ENCODE data around the gene SEMA3A.

Gene SEMA3A

GRCh38 chr7:84106291-84106690 is 88.3 kb downstream of the SEMA3A start:
- H3K4me3 ChIP-seq (ENCODE audit: low read depth, low read length) = no peak overlapping the region
- no peak for TF ChIP-seq CTCF (IDR thresholded peaks at IDR 0.05; ENCODE audit: low read depth, low read length)

DNA sequence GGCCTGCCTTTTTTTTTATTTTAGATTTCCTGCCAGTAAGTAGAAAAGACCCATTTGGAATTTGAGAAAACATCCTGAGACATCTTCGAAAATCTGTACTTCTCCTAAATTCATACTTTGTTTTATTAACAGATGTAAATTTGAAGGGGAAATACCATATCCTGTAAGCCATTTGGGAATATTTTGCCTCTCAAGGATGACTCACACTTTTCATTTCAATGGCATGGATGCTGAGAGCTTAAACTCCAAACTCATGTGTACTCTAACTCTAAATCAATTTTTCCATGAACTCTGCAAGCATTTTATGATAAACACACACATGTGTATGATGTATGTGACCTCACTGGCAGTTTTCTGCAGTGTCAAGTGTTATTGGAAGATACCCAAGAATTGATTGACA is 89.0 kb downstream of the SEMA3A start:
- no peak overlapping the region for H3K4me3 ChIP-seq (ENCODE audit: low read depth, low read length)
- TF ChIP-seq CTCF (IDR thresholded peaks at IDR 0.05; ENCODE audit: low read depth, low read length) = no peak

DNA sequence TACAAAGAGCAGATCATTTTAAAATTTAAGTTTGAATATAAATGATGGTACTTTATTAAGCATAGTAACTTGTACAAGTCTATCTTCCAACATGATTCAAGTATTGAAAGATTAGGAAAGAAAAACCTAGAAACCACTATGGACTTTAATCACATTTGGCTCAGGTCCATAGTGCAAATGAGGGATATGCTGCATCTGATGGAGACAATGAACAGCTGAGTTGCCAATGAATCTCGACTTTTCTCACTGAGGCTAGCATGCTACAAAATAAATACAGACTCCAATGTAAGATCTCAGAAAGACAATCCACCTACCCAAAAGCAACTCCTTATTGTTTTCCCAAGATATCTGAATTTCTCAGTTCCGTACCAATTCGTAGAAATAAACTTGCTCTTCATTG is 89.8 kb downstream of the SEMA3A start:
- no peak for TF ChIP-seq CTCF (IDR thresholded peaks at IDR 0.05; ENCODE audit: low read depth, low read length)
- H3K4me3 ChIP-seq (ENCODE audit: low read depth, low read length) = no peak overlapping the region

DNA sequence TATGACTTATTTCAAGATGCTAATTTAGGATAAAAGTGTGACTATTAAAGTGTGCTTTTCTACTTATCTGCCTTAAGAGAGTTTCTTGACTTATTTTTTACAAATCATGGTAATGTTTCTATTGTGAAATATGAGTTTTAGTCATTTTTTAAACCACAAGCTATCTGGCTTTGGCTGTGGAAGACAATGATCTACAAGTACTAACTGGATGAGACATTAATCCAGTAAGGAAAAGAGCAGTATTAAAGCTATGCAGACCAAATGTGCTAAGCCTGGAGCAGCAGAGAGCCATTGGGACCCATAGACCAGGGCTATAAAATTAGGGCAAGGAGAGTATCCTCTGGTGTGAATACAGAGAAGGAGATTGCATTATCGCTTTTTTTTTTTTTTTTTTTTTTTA is 92.4 kb downstream of the SEMA3A start:
- TF ChIP-seq CTCF (IDR thresholded peaks at IDR 0.05; ENCODE audit: low read depth, low read length) = no peak
- H3K4me3 ChIP-seq (ENCODE audit: low read depth, low read length) = no peak overlapping the region

GRCh38 chr7:84100866-84101265 is 93.7 kb downstream of the SEMA3A start:
- no peak for TF ChIP-seq CTCF (IDR thresholded peaks at IDR 0.05; ENCODE audit: low read depth, low read length)

GRCh38 chr7:84095971-84096370 is 98.6 kb downstream of the SEMA3A start:
- TF ChIP-seq CTCF (IDR thresholded peaks at IDR 0.05; ENCODE audit: low read depth, low read length) = no peak
- H3K4me3 ChIP-seq (ENCODE audit: low read depth, low read length) = no peak overlapping the region

More at GRCh38 chr7:84100866-84101265, 93.7 kb downstream of the SEMA3A start:
- no peak overlapping the region for H3K4me3 ChIP-seq (ENCODE audit: low read depth, low read length)

DNA sequence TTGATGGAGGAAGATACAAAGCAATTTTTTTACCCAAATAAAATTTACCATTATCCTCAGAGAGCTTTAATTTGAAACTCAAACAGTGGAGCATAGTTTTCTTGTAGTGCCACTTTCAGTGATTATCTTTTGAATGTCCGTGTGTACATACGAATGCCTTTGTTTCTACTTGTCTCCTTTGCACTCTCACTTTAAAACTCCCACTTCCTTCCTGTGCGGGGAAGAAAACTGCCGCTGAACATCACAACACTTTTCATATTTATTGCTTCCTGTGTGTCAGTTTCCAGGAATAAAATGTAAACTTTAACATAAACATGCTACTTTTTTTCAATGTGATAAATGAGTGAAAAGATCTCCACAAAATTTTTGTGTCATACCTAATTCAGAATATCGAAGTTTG is 102.4 kb downstream of the SEMA3A start:
- H3K4me3 ChIP-seq (ENCODE audit: low read depth, low read length) = peak overlapping the region; percentile 22; the same call in 1 of the 2 replicates
- TF ChIP-seq CTCF (IDR thresholded peaks at IDR 0.05; ENCODE audit: low read depth, low read length) = no peak
